Measurements from ENCODE around the gene ENOX1. TPM values are rescaled to one million over a fixed set of nuclear protein-coding genes. Genes with fewer than 3 reads are reported as not detected.

The ENOX1 gene
- total RNA-seq, 2 donors from 2014 or later, result 0.33 TPM; not detected in 1

DNA sequence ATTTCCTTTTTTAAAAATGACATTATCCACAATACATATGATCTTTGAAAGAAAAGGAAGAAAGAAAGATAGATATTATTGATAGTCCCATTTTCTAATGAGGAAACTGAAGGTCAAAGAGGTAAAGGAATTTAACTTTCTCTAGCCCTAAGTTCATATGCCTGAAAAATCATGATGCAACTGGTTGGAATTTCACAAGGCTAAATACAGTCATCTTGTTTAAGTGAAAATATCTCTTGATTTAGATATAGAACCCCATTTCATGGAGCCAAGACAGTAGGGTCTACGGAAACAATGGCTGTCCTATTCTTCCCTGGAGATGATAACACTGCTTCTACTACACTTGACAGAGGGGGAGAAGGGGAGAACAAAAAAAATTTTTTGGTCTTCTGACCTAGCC is 397.2 kb downstream of the ENOX1 start:
- H3K27me3 ChIP-seq (ENCODE audit: control insufficient read depth, insufficient read depth, low read length, poor library complexity, severe bottlenecking), result no peaks in the 10 kb centered on the region
- Mint-ChIP-seq H3K9me3 (no peaks in the 10 kb centered on the region), H3K27me3 (ENCODE audit: insufficient read depth) (no peaks in the 10 kb centered on the region), H3K27ac (no peak overlapping the region), H3K36me3 (ENCODE audit: low read depth) (no peaks in the 10 kb centered on the region), H3K4me3 (no peak overlapping the region), H3K4me1 (peaks cover 17% of the 10 kb centered on the region)
- H3K9ac ChIP-seq (ENCODE audit: extremely low read depth, low read length, poor library complexity, severe bottlenecking), result no peak overlapping the region
- no peak overlapping the region for H3K27ac ChIP-seq (ENCODE audit: low read depth, low read length)
- TF ChIP-seq, protein P1, sequence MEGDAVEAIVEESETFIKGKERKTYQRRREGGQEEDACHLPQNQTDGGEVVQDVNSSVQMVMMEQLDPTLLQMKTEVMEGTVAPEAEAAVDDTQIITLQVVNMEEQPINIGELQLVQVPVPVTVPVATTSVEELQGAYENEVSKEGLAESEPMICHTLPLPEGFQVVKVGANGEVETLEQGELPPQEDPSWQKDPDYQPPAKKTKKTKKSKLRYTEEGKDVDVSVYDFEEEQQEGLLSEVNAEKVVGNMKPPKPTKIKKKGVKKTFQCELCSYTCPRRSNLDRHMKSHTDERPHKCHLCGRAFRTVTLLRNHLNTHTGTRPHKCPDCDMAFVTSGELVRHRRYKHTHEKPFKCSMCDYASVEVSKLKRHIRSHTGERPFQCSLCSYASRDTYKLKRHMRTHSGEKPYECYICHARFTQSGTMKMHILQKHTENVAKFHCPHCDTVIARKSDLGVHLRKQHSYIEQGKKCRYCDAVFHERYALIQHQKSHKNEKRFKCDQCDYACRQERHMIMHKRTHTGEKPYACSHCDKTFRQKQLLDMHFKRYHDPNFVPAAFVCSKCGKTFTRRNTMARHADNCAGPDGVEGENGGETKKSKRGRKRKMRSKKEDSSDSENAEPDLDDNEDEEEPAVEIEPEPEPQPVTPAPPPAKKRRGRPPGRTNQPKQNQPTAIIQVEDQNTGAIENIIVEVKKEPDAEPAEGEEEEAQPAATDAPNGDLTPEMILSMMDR (conservative IDR thresholded peaks at IDR 0.05), result no peak
- WGBS, 2 experiments (ENCODE audit: insufficient coverage in 1 of 2, insufficient read length in 1 of 2), result 89% methylated on average over 1 of the region's 1 CpG; no CpG with 5 or more reads in 1 of the 2 experiments
- no peak overlapping the region for H3K4me3 ChIP-seq (ENCODE audit: low read length)
- no peaks in the 10 kb centered on the region for H3K9me3 ChIP-seq (ENCODE audit: control insufficient read depth, low read length)
- no peaks in the 10 kb centered on the region for H3K36me3 ChIP-seq (ENCODE audit: control insufficient read depth, insufficient read depth, low read length)
- H3K4me1 ChIP-seq (ENCODE audit: control insufficient read depth, insufficient read depth, low read length), result no peaks in the 10 kb centered on the region
- DNase-seq, result no peak

DNA sequence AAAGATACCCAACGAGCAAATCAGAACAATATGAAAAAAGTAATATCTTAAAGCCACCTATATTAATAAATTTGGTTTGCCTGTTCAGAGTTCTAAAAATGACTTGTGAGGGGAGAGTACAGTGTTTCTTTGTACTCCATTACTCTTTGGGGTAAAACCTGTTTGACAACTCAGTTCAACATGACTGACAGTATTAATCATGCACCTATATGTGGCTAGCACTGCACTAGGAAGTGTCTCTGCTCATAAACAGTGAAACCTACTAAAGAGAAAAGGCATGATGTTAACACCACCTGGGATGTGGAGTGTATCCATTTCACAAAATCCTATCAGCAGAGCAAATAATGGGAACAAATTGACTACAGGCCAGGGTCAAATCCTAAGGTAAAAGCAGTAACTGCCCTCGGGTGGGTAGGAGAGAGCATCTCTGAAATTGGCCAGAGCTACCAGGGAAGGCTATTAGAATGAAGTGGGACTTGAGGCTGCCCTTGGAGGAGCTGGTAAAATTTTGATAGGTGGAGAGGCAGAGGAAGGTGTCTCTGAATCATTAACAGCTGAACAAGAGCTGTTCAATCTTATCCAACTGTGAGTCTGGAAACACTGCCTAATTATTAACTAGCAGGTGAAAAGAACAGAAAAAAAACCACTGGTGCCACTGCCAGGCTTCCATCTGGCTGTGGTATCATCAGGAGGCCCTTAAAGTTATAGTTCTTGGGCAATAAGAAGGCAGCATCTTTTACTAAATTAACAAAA is 398.3 kb downstream of the ENOX1 start:
- peaks cover 29% of the 10 kb centered on the region for H3K4me1 Mint-ChIP-seq
- no peak overlapping the region for H3K9ac ChIP-seq (ENCODE audit: extremely low read depth, low read length, poor library complexity, severe bottlenecking)
- no peak overlapping the region for H3K4me3 ChIP-seq (ENCODE audit: low read length)
- WGBS, 2 experiments (ENCODE audit: insufficient coverage in 1 of 2, insufficient read length in 1 of 2), result 84 to 100% methylated on average over 1 of the region's 2 CpGs
- no peaks in the 10 kb centered on the region for H3K9me3 Mint-ChIP-seq
- TF ChIP-seq, protein P1 (conservative IDR thresholded peaks at IDR 0.05), result no peak
- H3K4me3 Mint-ChIP-seq, result no peak overlapping the region
- no peaks in the 10 kb centered on the region for H3K27me3 Mint-ChIP-seq (ENCODE audit: insufficient read depth)
- no peaks in the 10 kb centered on the region for H3K36me3 Mint-ChIP-seq (ENCODE audit: low read depth)
- no peaks in the 10 kb centered on the region for H3K27me3 ChIP-seq (ENCODE audit: control insufficient read depth, insufficient read depth, low read length, poor library complexity, severe bottlenecking)
- H3K9me3 ChIP-seq (ENCODE audit: control insufficient read depth, low read length), result no peaks in the 10 kb centered on the region
- H3K27ac Mint-ChIP-seq, result no peak overlapping the region
- no peak overlapping the region for H3K27ac ChIP-seq (ENCODE audit: low read depth, low read length)
- no peak for DNase-seq
- H3K4me1 ChIP-seq (ENCODE audit: control insufficient read depth, insufficient read depth, low read length), result peaks cover 3% of the 10 kb centered on the region
- no peaks in the 10 kb centered on the region for H3K36me3 ChIP-seq (ENCODE audit: control insufficient read depth, insufficient read depth, low read length)

DNA sequence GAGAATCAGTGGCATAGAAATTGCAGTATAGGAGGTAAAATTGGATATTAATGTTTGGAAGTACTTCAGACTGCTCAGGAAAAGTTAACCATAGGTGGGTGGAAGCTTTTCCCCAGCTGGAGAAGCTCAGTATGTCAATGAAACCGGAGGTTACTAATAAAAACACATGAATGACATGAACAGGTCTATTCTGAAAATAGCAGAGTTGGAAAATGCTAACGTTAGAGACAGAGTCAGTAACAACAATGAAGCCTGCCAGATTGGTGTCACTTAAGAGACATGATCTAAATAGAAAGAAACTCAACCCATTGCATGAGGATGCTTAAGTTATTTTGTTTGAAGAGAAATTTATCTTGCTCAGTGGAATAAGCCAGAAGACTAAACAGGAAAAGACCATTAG is 398.9 kb downstream of the ENOX1 start:
- WGBS, 2 experiments (ENCODE audit: insufficient coverage in 1 of 2, insufficient read length in 1 of 2), result 88 to 91% methylated on average over 2 of the region's 2 CpGs
- H3K9me3 ChIP-seq (ENCODE audit: control insufficient read depth, low read length), result no peaks in the 10 kb centered on the region
- Mint-ChIP-seq H3K27me3 (ENCODE audit: insufficient read depth) (no peaks in the 10 kb centered on the region), H3K4me1 (peaks cover 34% of the 10 kb centered on the region), H3K9me3 (no peaks in the 10 kb centered on the region), H3K36me3 (ENCODE audit: low read depth) (no peaks in the 10 kb centered on the region), H3K27ac (no peak overlapping the region), H3K4me3 (no peak overlapping the region)
- no peak for DNase-seq
- peaks cover 5% of the 10 kb centered on the region for H3K4me1 ChIP-seq (ENCODE audit: control insufficient read depth, insufficient read depth, low read length)
- TF ChIP-seq, protein P1 (conservative IDR thresholded peaks at IDR 0.05), result no peak
- H3K27me3 ChIP-seq (ENCODE audit: control insufficient read depth, insufficient read depth, low read length, poor library complexity, severe bottlenecking), result no peaks in the 10 kb centered on the region
- H3K9ac ChIP-seq (ENCODE audit: extremely low read depth, low read length, poor library complexity, severe bottlenecking), result no peak overlapping the region
- no peak overlapping the region for H3K4me3 ChIP-seq (ENCODE audit: low read length)
- H3K27ac ChIP-seq (ENCODE audit: low read depth, low read length), result no peak overlapping the region
- no peaks in the 10 kb centered on the region for H3K36me3 ChIP-seq (ENCODE audit: control insufficient read depth, insufficient read depth, low read length)

All from endodermal cell (in vitro differentiated cells).